Activated B cell treated with CpG ODN at 0.5 μM for 24 hours (primary cell): ENCODE data around the gene GABARAP. TPM values are rescaled to one million over a fixed set of nuclear protein-coding genes. Genes with fewer than 3 reads are reported as not detected.

Experiments used
- ATAC-seq: fragments of 200-7000 bp; cut with Tn5 transposase; one replicate; pipeline ENCODE4 v1.10.0; 2021; ENCODE audit warnings: low read depth, mild to moderate bottlenecking, moderate library complexity
- CTCF ChIA-PET: fragments of 350-600 bp; sonication (Branson Sonifier 250); formaldehyde crosslinking; loops from one replicate; lab custom pipeline; 2021; ENCODE audit warnings: antibody characterized with exemption; lab: Charles Lee
- POLR2A ChIA-PET: fragments of 350-600 bp; sonication (Branson Sonifier 250); formaldehyde crosslinking; loops from one replicate; lab custom pipeline; 2021; ENCODE audit warnings: antibody characterized with exemption; lab: Charles Lee
- DNase-seq: peaks from one replicate; pipeline ENCODE4 v3.0.0; 2022
- H3K27ac Mint-ChIP-seq: one replicate; pipeline ENCODE4 v1.8.0; 2020; ENCODE audit warnings: mixed read lengths
- H3K27me3 Mint-ChIP-seq: one replicate; pipeline ENCODE4 v1.8.0; 2021; ENCODE audit warnings: mixed read lengths
- H3K36me3 Mint-ChIP-seq: one replicate; pipeline ENCODE4 v1.8.0; 2021; ENCODE audit warnings: low read depth, mixed read lengths
- H3K4me1 Mint-ChIP-seq: one replicate; pipeline ENCODE4 v1.8.0; 2021; ENCODE audit warnings: mixed read lengths
- H3K4me3 Mint-ChIP-seq: one replicate; pipeline ENCODE4 v1.8.0; 2020; ENCODE audit warnings: mild to moderate bottlenecking, mixed read lengths
- H3K9me3 Mint-ChIP-seq: one replicate; pipeline ENCODE4 v1.8.0; 2020; ENCODE audit warnings: mixed read lengths
- CTCF ChIP-seq: fragments of 200-600 bp; IDR thresholded peaks from one replicate; pipeline ENCODE4 v1.8.0; 2022; ENCODE audit warnings: antibody characterized with exemption, mild to moderate bottlenecking
- intact Hi-C: fragments of 100-400 bp; cut with micrococcal nuclease; formaldehyde crosslinking; loops from one replicate; pipeline ENCODE4 v1.15.1; 2024
- total RNA-seq: library from RNA; stranded (reverse); gene quantifications from 2 replicates; pipeline ENCODE4 v1.2.3, GENCODE V29; 2022

The GABARAP gene
- total RNA-seq, 1 donor from 2014 or later: 291 TPM

GRCh38 chr17:7261379-7262191 is 19.3 kb upstream of the GABARAP start:
- Mint-ChIP-seq H3K4me3 (peak overlapping the region; percentile 77), H3K4me1 (peaks cover 29% of the 10 kb centered on the region), H3K27ac (peak overlapping the region; percentile 76), H3K9me3 (no peaks in the 10 kb centered on the region), H3K36me3 (peaks cover 23% of the 10 kb centered on the region), H3K27me3 (peaks cover 11% of the 10 kb centered on the region)
- DNase-seq (peak; percentile 40), ATAC-seq (peak; percentile 60)
- no peak for TF ChIP-seq CTCF
- POLR2A ChIA-PET: interaction anchor here (0.6 to 1.0 kb wide), 4 partner anchors 10 to 111 kb away, joined by 3 to 4 read pairs (median 4); partner anchors contain the start of genes CTDNEP1 and GABARAP
- intact Hi-C loops: loop anchor here (1.0 to 5.0 kb wide), 2 partner anchors 9 to 36 kb away; partner anchors contain the start of gene ELP5
- CTCF ChIA-PET: no interaction called here

- Mint-ChIP-seq H3K36me3 (peaks cover 31% of the 10 kb centered on the region), H3K4me3 (peak overlapping the region; percentile 77), H3K27me3 (peaks cover 11% of the 10 kb centered on the region), H3K27ac (peak overlapping the region; percentile 76), H3K4me1 (peaks cover 29% of the 10 kb centered on the region), H3K9me3 (no peaks in the 10 kb centered on the region)
- DNase-seq (no peak), ATAC-seq (peak; percentile 64)
- CTCF ChIA-PET: no interaction called here
- POLR2A ChIA-PET: interaction anchor here (0.6 to 1.0 kb wide), 3 partner anchors 9 to 111 kb away, joined by 3 to 4 read pairs (median 4); partner anchors contain the start of genes CTDNEP1 and GABARAP
- intact Hi-C loops: loop anchor here (1.0 to 5.0 kb wide), 2 partner anchors 9 to 36 kb away; partner anchors contain the start of gene ELP5
- no peak for TF ChIP-seq CTCF
Measured at GRCh38 chr17:7260651-7261378, 18.6 kb upstream of the GABARAP start.

GRCh38 chr17:7260151-7260550 is 17.9 kb upstream of the GABARAP start:
- TF ChIP-seq CTCF: no peak
- Mint-ChIP-seq H3K27ac (peak overlapping the region; percentile 50), H3K27me3 (peaks cover 11% of the 10 kb centered on the region), H3K4me1 (peaks cover 29% of the 10 kb centered on the region), H3K9me3 (no peaks in the 10 kb centered on the region), H3K4me3 (peak overlapping the region; percentile 77), H3K36me3 (peaks cover 34% of the 10 kb centered on the region)
- POLR2A ChIA-PET: interaction anchor here (0.5 to 1.2 kb wide), 3 partner anchors 9 to 361 kb away, joined by 3 to 4 read pairs (median 4); partner anchors contain the start of gene CTDNEP1
- DNase-seq (no peak), ATAC-seq (no peak)
- CTCF ChIA-PET: no interaction called here
- intact Hi-C loops: loop anchor here (5.0 kb wide), 1 partner anchor 37 kb away; no protein-coding TSS in a partner anchor

- H3K4me1 Mint-ChIP-seq: peaks cover 29% of the 10 kb centered on the region
- intact Hi-C loops: no loop called here
- H3K4me3 Mint-ChIP-seq: no peak overlapping the region
- H3K27me3 Mint-ChIP-seq: peaks cover 11% of the 10 kb centered on the region
- no peak overlapping the region for H3K27ac Mint-ChIP-seq
- ChIA-PET CTCF (interaction anchor here (0.6 kb wide), 1 partner anchor 45 kb away, joined by 3 read pairs; no protein-coding TSS in a partner anchor), POLR2A (interaction anchor here (0.5 to 1.2 kb wide), 4 partner anchors 8 to 50 kb away, joined by 3 to 4 read pairs (median 4); partner anchors contain the start of gene CTDNEP1)
- peaks cover 39% of the 10 kb centered on the region for H3K36me3 Mint-ChIP-seq
- no peak for ATAC-seq
- H3K9me3 Mint-ChIP-seq: no peaks in the 10 kb centered on the region
- no peak for TF ChIP-seq CTCF
- no peak for DNase-seq
Measured at GRCh38 chr17:7259555-7259889, 17.3 kb upstream of the GABARAP start.
